Mucosa of rectum (tissue), 2 donors: ENCODE measurements around the gene VPS33B.

Experiments
- H3K27ac ChIP-seq, 2 donors: one replicate each; pipeline ENCODE4 v1.7.0; 2013; ENCODE audit warnings: inconsistent platforms in 2 of 2, low read depth in 2 of 2, low read length in 2 of 2
- H3K27me3 ChIP-seq, 2 donors: one replicate each; pipeline ENCODE4 v1.7.0; 2013; ENCODE audit warnings: low read length in 2 of 2; ENCODE audit not compliant: control insufficient read depth in 2 of 2, insufficient read depth in 2 of 2
- H3K36me3 ChIP-seq, 2 donors: one replicate each; pipeline ENCODE4 v1.7.0; 2013; ENCODE audit warnings: low read length in 2 of 2; ENCODE audit not compliant: control insufficient read depth in 2 of 2, insufficient read depth in 2 of 2
- H3K4me1 ChIP-seq, 2 donors: one replicate each; pipeline ENCODE4 v1.7.0; 2013; ENCODE audit warnings: low read length in 2 of 2, mild to moderate bottlenecking in 1 of 2; ENCODE audit not compliant: control insufficient read depth in 2 of 2, insufficient read depth in 2 of 2
- H3K4me3 ChIP-seq, 2 donors: one replicate each; pipeline ENCODE4 v1.7.0; 2013; ENCODE audit warnings: low read length in 2 of 2
- H3K9ac ChIP-seq, 2 donors: one replicate each; pipeline ENCODE4 v1.7.0; 2013; ENCODE audit warnings: low read length in 2 of 2, low read depth in 1 of 2, mild to moderate bottlenecking in 1 of 2
- H3K9me3 ChIP-seq, 2 donors: one replicate each; pipeline ENCODE4 v1.7.0; 2013; ENCODE audit warnings: low read length in 2 of 2; ENCODE audit not compliant: control insufficient read depth in 2 of 2
- donor health status: healthy.
- donor health status: Normal muscosa, but diverticular disease.

VPS33B gene

DNA sequence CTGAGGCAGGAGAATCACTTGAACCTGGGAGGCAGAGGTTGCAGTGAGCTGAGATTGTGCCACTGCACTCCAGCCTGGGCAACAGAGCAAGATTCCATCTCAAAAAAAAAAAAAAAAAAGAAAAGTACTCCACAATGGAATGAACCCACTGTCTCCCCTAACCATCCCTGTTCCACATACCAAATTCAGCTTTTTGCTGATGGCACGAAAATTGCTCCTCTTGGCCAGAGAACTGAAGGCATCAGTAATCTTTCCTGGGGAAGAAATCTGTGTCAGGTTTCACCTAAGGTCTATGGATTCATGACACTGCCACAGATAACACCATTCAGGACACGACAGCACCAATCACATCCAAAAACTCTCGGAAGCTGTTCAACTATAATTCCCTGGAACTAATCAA is 21.2 kb downstream of the VPS33B start:
- Histone ChIP-seq H3K9me3 (no peaks in the 10 kb centered on the region), H3K36me3 (peaks cover 52 to 75% of the 10 kb centered on the region in 2 donors), H3K4me1 (no peaks in the 10 kb centered on the region), H3K27ac (no peak overlapping the region), H3K9ac (no peak overlapping the region), H3K4me3 (no peak overlapping the region), H3K27me3 (no peaks in the 10 kb centered on the region)

- H3K9ac ChIP-seq, result no peak overlapping the region
- no peak overlapping the region for H3K27ac ChIP-seq
- no peaks in the 10 kb centered on the region for H3K27me3 ChIP-seq
- no peak overlapping the region for H3K4me3 ChIP-seq
- no peaks in the 10 kb centered on the region for H3K9me3 ChIP-seq
- peaks cover 33 to 52% of the 10 kb centered on the region in 2 donors for H3K36me3 ChIP-seq
- peaks cover 4 to 8% of the 10 kb centered on the region in 2 donors for H3K4me1 ChIP-seq
Observed at GRCh38 chr15:90998737-90999136, 23.7 kb downstream of the VPS33B start.

DNA sequence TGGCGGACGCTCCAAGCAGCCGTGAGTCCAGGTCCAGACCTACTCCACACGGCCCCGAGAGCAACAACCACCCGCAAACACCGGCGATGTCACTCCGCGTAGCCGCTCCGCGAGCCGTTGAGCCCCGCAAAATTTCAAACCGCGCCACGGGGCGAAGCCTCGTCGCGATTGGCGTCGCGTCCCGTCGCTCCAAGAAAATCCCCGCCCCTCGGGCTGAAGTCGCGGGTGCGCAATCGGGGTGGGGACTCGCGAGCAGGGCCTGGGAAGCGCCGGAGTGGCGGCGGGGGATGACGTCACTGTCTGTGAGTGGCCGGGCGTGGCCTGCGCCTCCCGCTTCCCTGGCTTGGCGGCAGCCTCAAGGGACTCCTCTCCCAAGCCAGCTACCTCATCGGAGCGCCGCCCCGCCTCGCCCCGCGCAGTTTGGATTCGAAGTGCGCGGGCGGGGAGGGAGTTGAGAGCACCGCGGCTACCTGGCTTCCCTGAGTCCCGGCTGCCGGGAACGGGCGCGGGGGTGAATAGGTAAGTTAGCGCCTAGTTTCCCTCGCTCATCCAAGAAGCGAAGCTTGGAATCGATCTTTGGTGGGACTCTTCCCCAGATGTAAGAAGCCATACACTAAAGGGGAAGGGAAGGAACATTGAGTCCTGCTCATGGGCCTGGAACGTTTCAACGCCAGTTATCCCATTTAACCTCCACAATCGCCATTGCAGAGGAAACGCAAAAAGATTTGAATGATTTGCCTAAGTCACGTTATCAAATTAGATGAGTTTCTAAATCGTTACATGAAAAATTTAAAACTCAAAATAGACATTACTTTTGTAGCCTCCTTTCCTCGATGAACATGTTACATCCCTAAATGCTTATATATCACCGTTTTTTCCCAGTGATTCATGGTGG is 27.7 kb downstream of the VPS33B start, which contains the start of gene PRC1:
Gene PRC1, minus strand, starts transcription at position 119 of the 895 bp plus-strand sequence. Its CDS starts 118 bp downstream, at position 1.
- Histone ChIP-seq H3K27ac (peak within 1 kb of the TSS; percentile 84 to 92), H3K27me3 (no peaks in the 10 kb centered on the region), H3K36me3 (peaks cover 10 to 20% of the 10 kb centered on the region in 2 donors), H3K9ac (peak within 1 kb of the TSS; percentile 95 to 99), H3K4me3 (peak within 1 kb of the TSS; percentile 88 to 95), H3K9me3 (no peaks in the 10 kb centered on the region), H3K4me1 (peaks cover 4 to 11% of the 10 kb centered on the region in 2 donors)

- Histone ChIP-seq H3K4me3 (peak overlapping the region; percentile 88 to 95), H3K4me1 (peaks cover 4 to 11% of the 10 kb centered on the region in 2 donors), H3K27ac (peak overlapping the region; percentile 84 to 92), H3K36me3 (peaks cover 6 to 14% of the 10 kb centered on the region in 2 donors), H3K9ac (peak overlapping the region; percentile 92 to 99), H3K27me3 (no peaks in the 10 kb centered on the region), H3K9me3 (no peaks in the 10 kb centered on the region)
Observed at GRCh38 chr15:90994059-90994416, 28.4 kb downstream of the VPS33B start.

DNA sequence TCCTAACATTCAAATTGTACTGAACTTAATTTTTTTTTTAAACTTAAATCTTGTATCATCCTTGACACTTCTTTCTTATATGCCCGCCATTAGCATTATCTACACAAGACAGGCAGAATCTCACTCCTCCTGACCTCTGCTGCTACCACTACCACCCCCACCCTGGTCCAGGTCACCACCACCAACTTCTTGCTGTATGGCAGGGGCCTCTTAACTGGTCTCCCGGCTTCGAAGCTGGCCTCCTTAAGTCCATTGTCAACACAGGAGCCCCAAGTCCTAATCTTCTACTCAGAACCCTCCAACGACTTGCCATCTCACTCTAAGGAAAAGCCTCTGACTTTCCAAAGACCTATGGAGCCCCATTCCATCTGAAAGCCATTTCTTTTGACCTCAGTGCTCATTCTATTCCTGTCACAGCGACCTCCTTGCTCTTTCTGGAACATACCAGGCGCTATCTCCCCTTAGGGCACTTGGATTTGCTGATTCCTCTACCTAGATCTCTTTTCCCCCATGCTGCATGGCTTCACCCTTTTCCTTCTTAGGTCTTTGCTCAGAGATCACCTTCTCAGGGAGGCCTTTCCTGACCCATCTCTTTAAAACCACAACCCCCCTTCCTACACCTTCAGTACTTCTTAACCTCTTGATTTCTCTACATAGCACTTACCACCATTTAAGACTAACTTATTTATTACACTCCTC is 30.7 kb downstream of the VPS33B start:
- Histone ChIP-seq H3K4me1 (peaks cover 4 to 22% of the 10 kb centered on the region in 2 donors), H3K27ac (no peak overlapping the region), H3K9ac (no peak overlapping the region), H3K4me3 (no peak overlapping the region), H3K9me3 (no peaks in the 10 kb centered on the region), H3K27me3 (no peaks in the 10 kb centered on the region), H3K36me3 (no peaks in the 10 kb centered on the region)

DNA sequence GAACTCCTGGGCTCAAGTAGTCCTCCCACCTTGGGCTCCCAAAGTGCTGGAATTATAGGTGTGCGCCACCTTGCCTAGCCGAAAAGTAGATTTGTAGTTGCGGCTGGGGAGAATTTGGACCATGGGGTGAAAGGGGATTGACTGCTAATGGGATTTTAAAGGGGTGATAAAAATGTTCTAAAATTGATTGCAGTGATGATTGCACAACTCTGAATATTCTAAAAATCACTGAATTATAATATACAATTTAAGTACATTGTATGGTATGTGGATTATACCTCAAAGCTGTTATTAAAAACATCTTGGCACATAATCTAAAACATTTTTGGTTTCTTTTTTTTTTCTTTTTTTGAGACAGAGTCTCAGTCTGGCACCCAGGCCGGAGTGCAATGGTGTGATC is 31.9 kb downstream of the VPS33B start:
- Histone ChIP-seq H3K9me3 (no peaks in the 10 kb centered on the region), H3K4me3 (no peak overlapping the region), H3K9ac (no peak overlapping the region), H3K27ac (no peak overlapping the region), H3K27me3 (no peaks in the 10 kb centered on the region), H3K4me1 (peaks cover 4 to 21% of the 10 kb centered on the region in 2 donors), H3K36me3 (no peaks in the 10 kb centered on the region)

DNA sequence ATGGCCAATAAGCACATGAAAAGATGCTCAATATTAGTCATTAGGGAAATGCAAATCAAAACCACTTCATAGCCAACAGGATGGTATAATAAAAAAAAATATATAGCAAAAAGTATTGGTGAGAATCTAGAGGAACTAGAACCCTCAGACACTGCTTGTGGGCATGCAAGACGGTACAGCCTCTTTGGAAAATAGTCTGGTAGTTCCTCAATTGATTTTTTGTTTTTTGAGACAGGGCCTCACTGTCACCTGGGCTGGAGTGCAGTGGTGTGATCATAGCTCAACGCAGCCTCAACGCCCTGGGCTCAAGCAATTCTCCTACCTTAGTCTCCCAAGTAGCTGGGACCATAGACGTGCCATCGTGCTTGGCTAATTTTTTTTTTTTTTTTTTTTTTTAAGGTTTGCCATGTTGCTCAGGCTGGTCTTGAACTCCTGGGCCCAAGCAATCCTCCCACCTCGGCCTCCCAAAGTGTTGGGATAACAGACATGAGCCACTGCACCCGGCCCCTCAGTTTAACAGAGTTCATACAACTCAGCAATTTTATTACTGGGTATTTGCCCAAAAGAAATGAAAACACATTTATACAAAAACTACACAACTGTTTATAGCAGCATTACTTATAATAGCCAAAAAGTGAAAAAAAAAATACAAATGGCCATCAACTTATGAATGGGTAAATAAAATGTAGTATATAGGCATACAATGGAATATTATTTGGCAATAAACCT is 33.2 kb downstream of the VPS33B start:
- no peak overlapping the region for H3K4me3 ChIP-seq
- H3K4me1 ChIP-seq, result peaks cover 0 to 13% of the 10 kb centered on the region in 2 donors
- H3K27me3 ChIP-seq, result no peaks in the 10 kb centered on the region
- H3K9ac ChIP-seq, result no peak overlapping the region
- no peak overlapping the region for H3K27ac ChIP-seq
- H3K9me3 ChIP-seq, result no peaks in the 10 kb centered on the region
- no peaks in the 10 kb centered on the region for H3K36me3 ChIP-seq

DNA sequence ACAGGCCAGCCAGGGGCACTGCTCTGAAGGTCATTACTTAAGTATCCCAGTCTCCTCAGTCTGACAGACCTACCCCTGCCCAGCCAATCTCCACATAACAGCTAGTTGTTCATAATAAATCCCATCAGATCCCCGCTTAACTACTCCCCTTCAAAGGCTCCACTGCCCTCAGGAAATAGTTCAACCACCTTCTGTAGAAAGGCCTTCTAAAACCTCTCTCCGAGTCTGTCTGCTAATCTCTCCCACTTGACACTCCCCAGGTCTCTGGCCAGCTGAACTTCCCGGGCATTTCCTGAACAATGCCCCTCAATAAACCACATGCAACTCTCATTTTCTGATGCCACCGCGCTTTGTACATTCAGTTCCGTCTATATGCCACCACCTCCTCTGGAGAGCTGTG is 34.1 kb downstream of the VPS33B start:
- Histone ChIP-seq H3K9ac (no peak overlapping the region), H3K27ac (peak overlapping the region in 1 of 2 donors; percentile 2), H3K4me3 (no peak overlapping the region), H3K36me3 (no peaks in the 10 kb centered on the region), H3K9me3 (no peaks in the 10 kb centered on the region), H3K4me1 (peaks cover 0 to 12% of the 10 kb centered on the region in 2 donors), H3K27me3 (no peaks in the 10 kb centered on the region)

GRCh38 chr15:90987561-90988141 is 34.7 kb downstream of the VPS33B start:
- Histone ChIP-seq H3K27ac (no peak overlapping the region), H3K4me1 (peaks cover 0 to 11% of the 10 kb centered on the region in 2 donors), H3K36me3 (no peaks in the 10 kb centered on the region), H3K4me3 (no peak overlapping the region), H3K9me3 (no peaks in the 10 kb centered on the region), H3K27me3 (no peaks in the 10 kb centered on the region), H3K9ac (peak overlapping the region in 1 of 2 donors; percentile 45)
